SK-N-SH (cell line): ENCODE measurements around the gene ATP8A2. TPM values are rescaled to one million over a fixed set of nuclear protein-coding genes. Genes with fewer than 3 reads are reported as not detected.

Experiments used
- CTCF ChIA-PET: fragments of 300-600, 350-600 bp; formaldehyde crosslinking; extraction: SDS; loops from one replicate; lab custom pipeline; 2021; lab: Yijun Ruan, JAX
- POLR2A ChIA-PET: fragments of 350-600 bp; sonication (Branson Sonifier 250); formaldehyde crosslinking; extraction: SDS; loops from one replicate; lab custom pipeline; 2020; ENCODE audit warnings: antibody characterized with exemption, inconsistent platforms; lab: Yijun Ruan, JAX
- DNase-seq: peaks from one replicate; pipeline ENCODE4 v3.0.0; 2012
- H2AFZ ChIP-seq: fragments of 200-600 bp; sonication (generic); 2 replicates; pipeline ENCODE4 v1.8.1; 2016; ENCODE audit warnings: antibody characterized with exemption, mild to moderate bottlenecking, low read depth
- H3F3A ChIP-seq: fragments of 200-600 bp; sonication (generic); replicated peaks from 2 replicates; pipeline ENCODE3; 2016; ENCODE audit warnings: antibody characterized with exemption, mild to moderate bottlenecking; ENCODE audit not compliant: insufficient read depth
- H3K27ac ChIP-seq, 2 experiments: fragments of 200-500 bp in 1 of 2; fragments of 200-600 bp in 1 of 2; sonication (Bioruptor generic) in 1 of 2; sonication (generic), shearing (Covaris generic) in 1 of 2; 2 replicates each; pipeline versions ENCODE4 v1.5.1 to v1.6.1; 2014 to 2016; ENCODE audit warnings: low read depth in 2 of 2, inconsistent platforms in 1 of 2, low read length in 1 of 2, mild to moderate bottlenecking in 1 of 2, mixed read lengths in 1 of 2
- H3K27me3 ChIP-seq: fragments of 200-600 bp; sonication (generic), shearing (Covaris generic); 2 replicates; pipeline ENCODE4 v1.6.1; 2016; ENCODE audit warnings: mixed run types; ENCODE audit not compliant: insufficient read depth
- H3K36me3 ChIP-seq, 2 experiments: fragments of 200-500 bp in 1 of 2; fragments of 200-600 bp in 1 of 2; sonication (Bioruptor generic) in 1 of 2; sonication (generic) in 1 of 2; replicated peaks in 1 of 2; 2 replicates each; pipeline versions ENCODE3 to v1.5.1; 2014 to 2016; ENCODE audit warnings: low read length in 1 of 2, mild to moderate bottlenecking in 1 of 2; ENCODE audit not compliant: insufficient read depth in 2 of 2, control insufficient read depth in 1 of 2
- H3K4me1 ChIP-seq, 2 experiments: fragments of 200-500 bp in 1 of 2; fragments of 200-600 bp in 1 of 2; sonication (Bioruptor generic) in 1 of 2; sonication (generic), shearing (Covaris generic) in 1 of 2; 2 replicates each; pipeline versions ENCODE4 v1.5.1 to v1.6.1; 2014 to 2016; ENCODE audit warnings: low read depth in 1 of 2, low read length in 1 of 2, mixed run types in 1 of 2; ENCODE audit not compliant: insufficient read depth in 2 of 2, control insufficient read depth in 1 of 2
- H3K4me2 ChIP-seq: fragments of 200-600 bp; sonication (generic), shearing (Covaris generic); 2 replicates; pipeline ENCODE4 v1.6.1; 2017; ENCODE audit warnings: mixed run types
- H3K4me3 ChIP-seq, 2 experiments: fragments of 200-500 bp in 1 of 2; fragments of 200-600 bp in 1 of 2; sonication (Bioruptor generic) in 1 of 2; sonication (generic), shearing (Covaris generic) in 1 of 2; 2 replicates each; pipeline versions ENCODE4 v1.5.1 to v1.8.1; 2014 to 2016; ENCODE audit warnings: low read depth in 2 of 2, inconsistent platforms in 1 of 2, low read length in 1 of 2, mild to moderate bottlenecking in 1 of 2, mixed read lengths in 1 of 2, moderate library complexity in 1 of 2
- H3K79me2 ChIP-seq: fragments of 200-600 bp; sonication (generic); 2 replicates; pipeline ENCODE4 v1.8.1; 2017; ENCODE audit warnings: mild to moderate bottlenecking; ENCODE audit not compliant: insufficient read depth
- H3K9ac ChIP-seq: fragments of 200-600 bp; sonication (generic); 2 replicates; pipeline ENCODE4 v1.6.1; 2017; ENCODE audit warnings: mixed run types
- H3K9me2 ChIP-seq: fragments of 200-600 bp; sonication (generic); 2 replicates; pipeline ENCODE4 v1.6.1; 2017; ENCODE audit warnings: mixed run types
- H3K9me3 ChIP-seq: fragments of 200-600 bp; sonication (generic); 2 replicates; pipeline ENCODE4 v1.6.1; 2017; ENCODE audit warnings: mixed run types, mild to moderate bottlenecking, moderate library complexity
- H4K20me1 ChIP-seq: fragments of 200-600 bp; sonication (generic); 2 replicates; pipeline ENCODE4 v1.6.1; 2017; ENCODE audit warnings: mild to moderate bottlenecking, mixed run types; ENCODE audit not compliant: insufficient read depth
- CHD2 ChIP-seq: fragments of 150-350 bp; IDR thresholded peaks from 2 replicates; pipeline ENCODE4 v1.6.1; 2018; ENCODE audit warnings: low read length; ENCODE audit not compliant: partially characterized antibody
- CTCF ChIP-seq: fragments of 200-600 bp; sonication (generic); IDR thresholded peaks from 2 replicates; pipeline ENCODE4 v1.6.1; 2017; ENCODE audit warnings: antibody characterized with exemption, mild to moderate bottlenecking, moderate library complexity
- EZH2phosphoT487 ChIP-seq: fragments of 200-600 bp; sonication (generic); IDR thresholded peaks from 2 replicates; pipeline ENCODE4 v1.6.1; 2017; ENCODE audit warnings: low read depth, mixed run types, mild to moderate bottlenecking, antibody characterized with exemption, moderate library complexity, borderline replicate concordance
- FOXJ3 ChIP-seq: sonication (generic); formaldehyde crosslinking; IDR thresholded peaks from 2 replicates; pipeline ENCODE4 v1.5.1; 2020; ENCODE audit warnings: mild to moderate bottlenecking, missing genetic modification reagents
- FOXM1 ChIP-seq: IDR thresholded peaks from 2 replicates; pipeline ENCODE4 v1.4.0; 2012; ENCODE audit warnings: low read depth, mild to moderate bottlenecking
- MAX ChIP-seq: IDR thresholded peaks from 2 replicates; pipeline ENCODE4 v1.4.0; 2012; ENCODE audit warnings: low read depth
- MEF2A ChIP-seq: IDR thresholded peaks from 2 replicates; pipeline ENCODE4 v1.4.0; 2012; ENCODE audit warnings: low read depth, borderline replicate concordance
- NFIC ChIP-seq: IDR thresholded peaks from 2 replicates; pipeline ENCODE4 v1.4.0; 2012; ENCODE audit warnings: borderline replicate concordance
- NRF1 ChIP-seq: IDR thresholded peaks from 2 replicates; pipeline ENCODE4 v1.6.1; 2012; ENCODE audit warnings: low read depth, mild to moderate bottlenecking, low read length
- PBX3 ChIP-seq: IDR thresholded peaks from 2 replicates; pipeline ENCODE4; 2012
- POLR2AphosphoS5 ChIP-seq: IDR thresholded peaks from 2 replicates; pipeline ENCODE4 v1.6.1; 2012; ENCODE audit warnings: low read depth, low read length
- RAD21 ChIP-seq: IDR thresholded peaks from 2 replicates; pipeline ENCODE4 v1.6.1; 2012; ENCODE audit warnings: mild to moderate bottlenecking, low read length
- RCOR1 ChIP-seq: fragments of 150-350 bp; IDR thresholded peaks from 2 replicates; pipeline ENCODE4 v1.6.1; 2017; ENCODE audit warnings: antibody characterized with exemption, low read length
- REST ChIP-seq: IDR thresholded peaks from 2 replicates; pipeline ENCODE4 v1.6.1; 2012; ENCODE audit warnings: mild to moderate bottlenecking, low read depth, low read length, moderate library complexity
- USF1 ChIP-seq: IDR thresholded peaks from 2 replicates; pipeline ENCODE4 v1.4.0; 2012; ENCODE audit warnings: low read depth, borderline replicate concordance
- ZBTB33 ChIP-seq: IDR thresholded peaks from 2 replicates; pipeline ENCODE4 v1.4.0; 2012; ENCODE audit warnings: low read depth, borderline replicate concordance
- WGBS: methylation state at CpG from one replicate; pipeline ENCODE4 v1.1.6; 2017; ENCODE audit warnings: low lambda C conversion rate; 5-methylcytosine and 5-hydroxymethylcytosine counted together
- polyA plus RNA-seq, 3 experiments: library from polyadenylated mRNA; depleted of rRNA; stranded (reverse); fragments of >200 nt; gene quantifications; 2 replicates each; pipeline ENCODE4 v1.2.3, GENCODE V29; 2012

Gene ATP8A2
- polyA plus RNA-seq, 1 of the 3 experiments (the other 2 are of a cell fraction): 0.02 TPM

- no peaks in the 10 kb centered on the region for H3K36me3 ChIP-seq
- no peaks in the 10 kb centered on the region for H3F3A ChIP-seq
- H3K9me2 ChIP-seq: no peaks in the 10 kb centered on the region
- H3K9me3 ChIP-seq: no peaks in the 10 kb centered on the region
- no peaks in the 10 kb centered on the region for H3K4me1 ChIP-seq
- CTCF ChIA-PET: no interaction called here
- H4K20me1 ChIP-seq: no peaks in the 10 kb centered on the region
- no peaks in the 10 kb centered on the region for H3K79me2 ChIP-seq
- POLR2A ChIA-PET: no interaction called here
- H3K27ac ChIP-seq: no peak overlapping the region
- no peak overlapping the region for H2AFZ ChIP-seq
- DNase-seq: no peak
- no peak overlapping the region for H3K9ac ChIP-seq
- 19% methylated on average over 1 of the region's 1 CpG for WGBS
- no peak for TF ChIP-seq EZH2phosphoT487
- no peak for TF ChIP-seq POLR2AphosphoS5
- no peak for TF ChIP-seq RCOR1
- no peak for TF ChIP-seq FOXM1
- TF ChIP-seq NRF1: no peak
- TF ChIP-seq FOXJ3: no peak
- TF ChIP-seq MAX: no peak
- no peak for TF ChIP-seq MEF2A
- no peak for TF ChIP-seq CHD2
- TF ChIP-seq CTCF: no peak
- no peak for TF ChIP-seq REST
- TF ChIP-seq NFIC: no peak
- no peak for TF ChIP-seq ZBTB33
- TF ChIP-seq USF1: no peak
- TF ChIP-seq PBX3: no peak
- TF ChIP-seq RAD21: no peak
- no peaks in the 10 kb centered on the region for H3K27me3 ChIP-seq
- no peak overlapping the region for H3K4me2 ChIP-seq
- H3K4me3 ChIP-seq: no peak overlapping the region
Observed at GRCh38 chr13:25645681-25646080, 273.9 kb downstream of the ATP8A2 start.
